Epidermal melanocyte (primary cell): ENCODE data around the gene CFAP251.

ENCODE experiments used
- DNase-seq: peaks from one replicate; pipeline ENCODE4 v3.0.0; 2011; ENCODE audit warnings: low spot score; ENCODE audit not compliant: insufficient read length

The CFAP251 gene

DNA sequence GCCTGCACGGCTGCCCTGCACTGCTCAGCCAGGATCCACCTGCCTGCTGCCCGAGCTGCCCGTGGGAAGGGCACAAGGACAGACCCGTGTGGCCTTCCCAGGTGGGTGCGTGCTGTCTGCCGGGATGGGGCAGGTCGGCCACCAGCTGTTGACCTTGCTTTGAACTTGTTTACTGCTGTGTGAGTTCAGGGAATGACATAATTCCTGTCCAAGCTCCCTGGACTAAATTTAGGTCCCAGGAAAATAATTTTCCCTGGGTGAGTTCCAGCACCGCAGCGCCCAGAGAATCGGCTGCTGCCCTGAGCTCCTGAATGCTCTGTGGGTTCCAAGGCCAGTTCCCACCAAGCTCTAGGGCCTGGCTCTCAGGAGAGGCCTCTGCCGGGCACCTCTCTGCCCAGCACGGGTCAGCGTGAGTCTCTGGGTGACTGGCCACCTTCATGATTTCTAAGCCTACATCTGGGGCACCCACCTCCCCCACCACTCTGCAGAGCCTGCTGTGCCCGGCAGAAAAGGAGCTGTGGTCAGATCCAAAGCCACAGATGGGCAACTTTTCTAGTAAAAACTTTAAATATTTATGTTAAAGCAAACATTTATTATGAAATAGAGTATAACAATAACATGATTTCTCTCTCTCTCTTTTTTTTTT lies 133.0 kb downstream of the CFAP251 start:
- DNase-seq: no peak

GRCh38 chr12:122052285-122052684 lies 133.9 kb downstream of the CFAP251 start:
- DNase-seq: no peak
